ENCODE measurements around the gene ING2.

The ING2 gene

DNA sequence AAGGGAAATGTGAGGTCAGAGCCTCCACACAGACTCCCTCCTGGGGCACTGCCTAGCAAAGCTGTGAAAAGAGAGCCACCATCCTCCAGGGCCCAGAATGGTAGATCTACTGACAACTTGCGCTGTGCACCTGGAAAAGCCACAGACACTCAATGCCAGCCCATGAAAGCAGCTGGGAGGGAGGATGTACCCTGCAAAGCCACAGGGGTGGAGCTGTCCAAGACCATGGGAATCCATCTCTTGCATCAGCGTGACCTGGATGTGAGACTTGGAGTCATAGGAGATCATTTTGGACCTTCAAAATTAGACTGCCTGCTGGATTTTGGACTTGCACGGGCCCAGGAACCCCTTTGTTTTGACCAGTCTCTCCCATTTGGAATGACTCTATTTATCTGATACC, 37.6 kb upstream of the ING2 start:
- no peaks in the 10 kb centered on the region for H3K79me2 ChIP-seq (ENCODE audit: low read length)
- H2AFZ ChIP-seq (ENCODE audit: low read depth, low read length): no peak overlapping the region
- no peaks in the 10 kb centered on the region for H3K27me3 ChIP-seq (ENCODE audit: low read depth, low read length)
- no peak overlapping the region for H3K4me2 ChIP-seq (ENCODE audit: low read length)
- no peak overlapping the region for H3K9ac ChIP-seq (ENCODE audit: low read length)
- H3K4me1 ChIP-seq (ENCODE audit: low read length): peaks cover 13% of the 10 kb centered on the region
- no peak overlapping the region for H3K27ac ChIP-seq (ENCODE audit: low read length)
- H4K20me1 ChIP-seq (ENCODE audit: insufficient read depth, low read length): no peaks in the 10 kb centered on the region
- peaks cover 17% of the 10 kb centered on the region for H3K9me3 ChIP-seq (ENCODE audit: insufficient read depth, low read length)
- H3K4me3 ChIP-seq (ENCODE audit: low read length): no peak overlapping the region
- TF ChIP-seq EZH2phosphoT487 (IDR thresholded peaks at IDR 0.05; ENCODE audit: low read depth): no peak
- TF ChIP-seq, protein P1, sequence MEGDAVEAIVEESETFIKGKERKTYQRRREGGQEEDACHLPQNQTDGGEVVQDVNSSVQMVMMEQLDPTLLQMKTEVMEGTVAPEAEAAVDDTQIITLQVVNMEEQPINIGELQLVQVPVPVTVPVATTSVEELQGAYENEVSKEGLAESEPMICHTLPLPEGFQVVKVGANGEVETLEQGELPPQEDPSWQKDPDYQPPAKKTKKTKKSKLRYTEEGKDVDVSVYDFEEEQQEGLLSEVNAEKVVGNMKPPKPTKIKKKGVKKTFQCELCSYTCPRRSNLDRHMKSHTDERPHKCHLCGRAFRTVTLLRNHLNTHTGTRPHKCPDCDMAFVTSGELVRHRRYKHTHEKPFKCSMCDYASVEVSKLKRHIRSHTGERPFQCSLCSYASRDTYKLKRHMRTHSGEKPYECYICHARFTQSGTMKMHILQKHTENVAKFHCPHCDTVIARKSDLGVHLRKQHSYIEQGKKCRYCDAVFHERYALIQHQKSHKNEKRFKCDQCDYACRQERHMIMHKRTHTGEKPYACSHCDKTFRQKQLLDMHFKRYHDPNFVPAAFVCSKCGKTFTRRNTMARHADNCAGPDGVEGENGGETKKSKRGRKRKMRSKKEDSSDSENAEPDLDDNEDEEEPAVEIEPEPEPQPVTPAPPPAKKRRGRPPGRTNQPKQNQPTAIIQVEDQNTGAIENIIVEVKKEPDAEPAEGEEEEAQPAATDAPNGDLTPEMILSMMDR (IDR thresholded peaks at IDR 0.05; ENCODE audit: low read depth, low read length): no peak
- peaks cover 19% of the 10 kb centered on the region for H3K36me3 ChIP-seq (replicated peaks; ENCODE audit: low read depth, low read length)

DNA sequence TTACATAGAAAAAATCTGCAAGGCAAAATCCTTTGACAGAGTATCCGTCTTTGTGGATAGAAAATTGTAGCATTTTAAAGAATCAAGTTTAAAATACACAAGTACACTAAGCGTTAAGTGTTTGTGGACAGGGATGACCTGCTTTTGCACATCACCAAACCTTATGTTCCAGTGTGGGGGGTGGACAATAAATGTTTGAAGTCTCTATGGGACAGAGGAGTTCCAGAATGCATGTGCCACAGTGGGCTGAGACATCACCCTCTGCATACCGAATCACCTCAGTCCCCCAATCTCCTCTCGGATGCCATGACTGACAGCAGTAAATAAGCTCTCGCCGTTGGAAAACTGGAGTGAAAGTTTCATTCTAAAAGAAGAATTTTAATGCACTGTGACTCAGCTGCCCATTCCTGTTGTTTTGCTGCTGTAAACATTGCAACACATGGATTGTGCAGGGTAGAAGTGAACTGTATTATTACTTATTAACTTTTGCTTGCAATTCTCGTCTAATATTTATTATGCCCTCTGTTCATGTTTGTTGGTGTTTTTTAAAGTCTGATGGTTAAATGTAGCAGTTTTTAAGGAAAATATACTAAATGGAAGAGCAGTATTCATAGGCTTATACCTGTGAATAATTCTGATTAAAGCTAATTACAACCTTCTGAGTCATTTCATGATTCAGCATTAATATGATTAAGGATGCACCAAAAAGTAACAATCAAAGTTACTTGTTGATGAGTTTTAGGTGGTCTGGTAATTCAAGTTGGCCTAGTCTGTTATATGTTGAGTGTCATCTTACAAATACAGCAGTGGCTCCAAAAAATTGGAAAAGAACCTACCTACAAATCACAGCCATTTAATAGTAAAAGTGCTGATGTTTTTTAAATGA, 36.4 kb upstream of the ING2 start:
- Histone ChIP-seq H3K4me2 (ENCODE audit: low read length) (no peak overlapping the region), H3K9me3 (ENCODE audit: insufficient read depth, low read length) (peaks cover 17% of the 10 kb centered on the region), H3K4me3 (ENCODE audit: low read length) (no peak overlapping the region), H3K36me3 (replicated peaks; ENCODE audit: low read depth, low read length) (peaks cover 18% of the 10 kb centered on the region), H3K27me3 (ENCODE audit: low read depth, low read length) (no peaks in the 10 kb centered on the region), H3K4me1 (ENCODE audit: low read length) (peaks cover 10% of the 10 kb centered on the region), H3K27ac (ENCODE audit: low read length) (no peak overlapping the region), H2AFZ (ENCODE audit: low read depth, low read length) (no peak overlapping the region), H3K9ac (ENCODE audit: low read length) (no peak overlapping the region), H4K20me1 (ENCODE audit: insufficient read depth, low read length) (no peaks in the 10 kb centered on the region), H3K79me2 (ENCODE audit: low read length) (no peaks in the 10 kb centered on the region)
- no peak for TF ChIP-seq EZH2phosphoT487 (IDR thresholded peaks at IDR 0.05; ENCODE audit: low read depth)
- TF ChIP-seq, protein P1 (IDR thresholded peaks at IDR 0.05; ENCODE audit: low read depth, low read length): no peak

DNA sequence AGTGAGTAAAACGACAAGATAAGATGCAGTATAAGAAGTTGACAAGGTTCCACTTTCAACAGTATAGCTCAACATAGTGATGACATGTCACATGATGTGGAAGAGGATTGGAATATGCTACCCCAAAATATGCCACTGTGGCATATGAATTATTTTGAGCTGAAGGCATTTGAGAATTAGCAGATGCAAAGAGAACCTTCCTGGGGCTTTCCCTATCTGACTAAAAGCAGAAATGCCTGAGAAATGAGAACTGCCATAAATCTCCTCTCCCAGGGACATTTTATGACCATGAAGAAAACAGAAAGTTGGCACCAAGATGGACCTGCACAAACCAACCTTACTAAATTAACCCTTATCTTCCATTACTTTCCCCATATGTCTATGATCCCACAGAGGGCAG, 35.6 kb upstream of the ING2 start:
- H3K79me2 ChIP-seq (ENCODE audit: low read length): no peaks in the 10 kb centered on the region
- no peak overlapping the region for H3K9ac ChIP-seq (ENCODE audit: low read length)
- H3K36me3 ChIP-seq (replicated peaks; ENCODE audit: low read depth, low read length): peaks cover 15% of the 10 kb centered on the region
- no peak overlapping the region for H3K4me2 ChIP-seq (ENCODE audit: low read length)
- no peak overlapping the region for H3K4me3 ChIP-seq (ENCODE audit: low read length)
- H3K27ac ChIP-seq (ENCODE audit: low read length): no peak overlapping the region
- H3K9me3 ChIP-seq (ENCODE audit: insufficient read depth, low read length): peaks cover 17% of the 10 kb centered on the region
- no peaks in the 10 kb centered on the region for H4K20me1 ChIP-seq (ENCODE audit: insufficient read depth, low read length)
- no peaks in the 10 kb centered on the region for H3K27me3 ChIP-seq (ENCODE audit: low read depth, low read length)
- peaks cover 7% of the 10 kb centered on the region; the same call in 1 of the 2 replicates for H3K4me1 ChIP-seq (ENCODE audit: low read length)
- no peak for TF ChIP-seq EZH2phosphoT487 (IDR thresholded peaks at IDR 0.05; ENCODE audit: low read depth)
- TF ChIP-seq, protein P1 (IDR thresholded peaks at IDR 0.05; ENCODE audit: low read depth, low read length): no peak
- H2AFZ ChIP-seq (ENCODE audit: low read depth, low read length): no peak overlapping the region

DNA sequence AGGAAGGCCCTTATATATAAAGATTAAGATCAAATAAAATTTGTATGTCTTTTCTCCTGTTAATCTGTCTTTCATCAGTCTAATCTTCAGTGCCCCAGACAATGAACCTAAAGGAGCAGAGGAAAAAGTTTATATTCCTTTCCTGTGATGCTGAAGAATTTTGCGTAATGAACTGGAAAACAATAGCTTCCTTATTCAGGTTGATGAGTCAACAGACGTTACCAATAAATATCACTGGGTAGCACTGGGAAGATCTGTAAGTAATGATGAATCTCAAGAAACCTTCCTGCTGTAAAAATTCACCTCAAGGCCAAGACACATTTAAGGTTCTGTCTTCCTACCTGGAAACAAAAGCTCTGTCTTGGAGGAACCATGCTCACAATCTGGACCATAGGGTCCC, 34.9 kb upstream of the ING2 start:
- H3K4me2 ChIP-seq (ENCODE audit: low read length): no peak overlapping the region
- no peak overlapping the region for H3K27ac ChIP-seq (ENCODE audit: low read length)
- no peak overlapping the region for H3K9ac ChIP-seq (ENCODE audit: low read length)

More for the DNA sequence above, 34.9 kb upstream of the ING2 start:
- Histone ChIP-seq H3K36me3 (replicated peaks; ENCODE audit: low read depth, low read length) (peaks cover 15% of the 10 kb centered on the region), H3K4me3 (ENCODE audit: low read length) (no peak overlapping the region), H3K79me2 (ENCODE audit: low read length) (no peaks in the 10 kb centered on the region), H3K9me3 (ENCODE audit: insufficient read depth, low read length) (peaks cover 17% of the 10 kb centered on the region), H4K20me1 (ENCODE audit: insufficient read depth, low read length) (no peaks in the 10 kb centered on the region), H2AFZ (ENCODE audit: low read depth, low read length) (no peak overlapping the region), H3K4me1 (ENCODE audit: low read length) (peaks cover 7% of the 10 kb centered on the region; the same call in 1 of the 2 replicates), H3K27me3 (ENCODE audit: low read depth, low read length) (no peaks in the 10 kb centered on the region)
- TF ChIP-seq, protein P1 (IDR thresholded peaks at IDR 0.05; ENCODE audit: low read depth, low read length): no peak
- no peak for TF ChIP-seq EZH2phosphoT487 (IDR thresholded peaks at IDR 0.05; ENCODE audit: low read depth)

Measured in OCI-LY3 (cell line).